Fibroblast of mammary gland (primary cell): ENCODE data around the gene EIF3K.
A peak's percentile ranks its signal among the peaks of the same experiment; 100 is the strongest.

Experiments
- DNase-seq: peaks from one replicate; pipeline ENCODE4 v3.0.0-alpha.2; 2010; ENCODE audit warnings: low read depth
- H3K4me3 ChIP-seq: 2 replicates; pipeline ENCODE4 v1.5.1; 2011; ENCODE audit warnings: low read depth, mild to moderate bottlenecking, low read length, moderate library complexity; ENCODE audit not compliant: control insufficient read depth
- CTCF ChIP-seq: conservative IDR thresholded peaks from 2 replicates; pipeline ENCODE4 v1.5.1; 2011; ENCODE audit warnings: low read depth, low read length, inconsistent platforms; ENCODE audit not compliant: control insufficient read depth, insufficient read depth

The EIF3K gene

GRCh38 chr19:38676023-38676877 is 57.3 kb downstream of the EIF3K start:
- no peak overlapping the region for H3K4me3 ChIP-seq
- no peak for TF ChIP-seq CTCF
- DNase-seq = peak; percentile 62

- TF ChIP-seq CTCF = no peak
- H3K4me3 ChIP-seq = no peak overlapping the region
- no peak for DNase-seq
These were observed 58.1 kb downstream of the EIF3K start for GRCh38 chr19:38676878-38677646.

DNA sequence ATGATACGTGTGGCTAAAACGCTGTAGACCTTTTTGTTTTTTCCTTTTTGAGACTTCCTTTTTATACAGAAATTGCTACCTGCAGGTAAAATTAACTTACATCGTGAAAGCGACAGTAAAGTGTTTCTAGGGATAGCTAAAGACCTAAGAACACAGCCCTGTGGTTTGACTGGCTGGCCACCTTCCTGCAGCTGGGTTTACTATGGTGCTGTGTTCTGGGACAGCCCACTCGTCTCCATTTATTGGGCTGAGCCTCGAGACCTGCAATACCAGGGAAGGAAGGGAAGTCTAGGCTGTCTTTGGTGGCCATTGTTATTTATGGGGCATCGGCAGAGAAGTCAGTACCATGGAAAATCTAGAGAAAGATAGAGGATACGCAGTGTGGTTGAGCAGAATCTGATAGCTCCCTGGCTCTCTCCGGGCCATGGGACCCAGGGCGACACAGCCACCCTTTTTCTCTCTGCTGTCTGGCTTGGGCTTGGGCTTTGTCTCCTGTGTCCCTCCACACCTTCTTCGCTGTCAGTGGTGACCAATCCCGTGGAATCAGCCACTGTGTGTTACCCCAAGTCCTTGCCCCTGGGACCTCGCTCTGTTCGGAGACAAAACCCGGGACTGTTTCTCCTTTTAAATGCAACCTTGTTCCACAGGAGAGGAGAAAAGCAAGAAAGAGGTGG is 59.4 kb downstream of the EIF3K start:
- TF ChIP-seq CTCF = no peak
- no peak overlapping the region for H3K4me3 ChIP-seq
- no peak for DNase-seq

- no peak for DNase-seq
- H3K4me3 ChIP-seq = no peak overlapping the region
- no peak for TF ChIP-seq CTCF
These were observed 60.0 kb downstream of the EIF3K start for GRCh38 chr19:38678891-38679494.

- peak; percentile 46 for DNase-seq
These were observed 60.9 kb downstream of the EIF3K start for GRCh38 chr19:38679839-38680238.

More at GRCh38 chr19:38679839-38680238, 60.9 kb downstream of the EIF3K start:
- TF ChIP-seq CTCF = no peak
- no peak overlapping the region for H3K4me3 ChIP-seq
